Neutrophil (primary cell): ENCODE data around the gene GOLGA3.
A peak's percentile ranks its signal among the peaks of the same experiment; 100 is the strongest.
"Not testable (repeated sequence)": the region's sequence is repeated elsewhere in the genome, so short reads cannot be mapped to it uniquely, and the experiment has no call there.

Source experiments
- H3K27ac ChIP-seq: fragments of 200-600 bp; sonication (generic); 2 replicates; pipeline ENCODE4 v1.5.1; 2016; ENCODE audit warnings: mild to moderate bottlenecking, moderate library complexity
- H3K27me3 ChIP-seq: fragments of 200-600 bp; sonication (generic); 2 replicates; pipeline ENCODE4 v1.6.0; 2016; ENCODE audit warnings: mild to moderate bottlenecking
- H3K36me3 ChIP-seq: fragments of 200-600 bp; sonication (generic); 2 replicates; pipeline ENCODE4 v1.5.1; 2017
- H3K4me1 ChIP-seq, 2 experiments: fragments of 200-600 bp in 1 of 2; sonication (generic) in 1 of 2; 1 replicate in 1 of 2; 2 replicates in 1 of 2; pipeline versions ENCODE4 v1.5.1 to v1.6.1; 2013 to 2016; ENCODE audit warnings: low read depth in 1 of 2, low read length in 1 of 2, mild to moderate bottlenecking in 1 of 2, moderate library complexity in 1 of 2; ENCODE audit not compliant: control insufficient read depth in 1 of 2, insufficient read depth in 1 of 2
- H3K4me3 ChIP-seq, 2 experiments: fragments of 200-600 bp in 1 of 2; sonication (generic) in 1 of 2; 1 replicate in 1 of 2; 2 replicates in 1 of 2; pipeline ENCODE4 v1.5.1; 2013 to 2016; ENCODE audit warnings: low read depth in 1 of 2, low read length in 1 of 2, mild to moderate bottlenecking in 1 of 2, moderate library complexity in 1 of 2
- H3K9me3 ChIP-seq: fragments of 200-600 bp; sonication (generic); 2 replicates; pipeline ENCODE4 v1.5.1; 2016
- CTCF ChIP-seq: fragments of 200-600 bp; sonication (generic); IDR thresholded peaks from 2 replicates; pipeline ENCODE4 v1.5.1; 2016; ENCODE audit warnings: antibody characterized with exemption

The GOLGA3 gene

GRCh38 chr12:132839558-132840235, 11.0 kb upstream of the GOLGA3 start:
- no peak for TF ChIP-seq CTCF
- Histone ChIP-seq H3K36me3 (peaks cover 95% of the 10 kb centered on the region), H3K9me3 (no peaks in the 10 kb centered on the region), H3K4me1 (no peaks in the 10 kb centered on the region), H3K4me3 (no peak overlapping the region), H3K27me3 (no peaks in the 10 kb centered on the region), H3K27ac (no peak overlapping the region)

GRCh38 chr12:132838410-132839080, 9.9 kb upstream of the GOLGA3 start:
- Histone ChIP-seq H3K9me3 (no peaks in the 10 kb centered on the region), H3K27me3 (no peaks in the 10 kb centered on the region), H3K27ac (peak overlapping the region; percentile 5), H3K36me3 (peaks cover 91% of the 10 kb centered on the region), H3K4me1 (no peaks in the 10 kb centered on the region), H3K4me3 (no peak overlapping the region)
- no peak for TF ChIP-seq CTCF

GRCh38 chr12:132837693-132838409, 9.2 kb upstream of the GOLGA3 start:
- TF ChIP-seq CTCF = no peak
- Histone ChIP-seq H3K9me3 (no peaks in the 10 kb centered on the region), H3K27me3 (no peaks in the 10 kb centered on the region), H3K36me3 (peaks cover 91% of the 10 kb centered on the region), H3K27ac (no peak overlapping the region), H3K4me3 (no peak overlapping the region), H3K4me1 (no peaks in the 10 kb centered on the region)

GRCh38 chr12:132836795-132837331, 8.2 kb upstream of the GOLGA3 start:
- H3K4me1 ChIP-seq = no peaks in the 10 kb centered on the region
- peaks cover 91% of the 10 kb centered on the region for H3K36me3 ChIP-seq
- H3K27ac ChIP-seq = no peak overlapping the region
- TF ChIP-seq CTCF = no peak
- no peaks in the 10 kb centered on the region for H3K27me3 ChIP-seq
- no peaks in the 10 kb centered on the region for H3K9me3 ChIP-seq
- H3K4me3 ChIP-seq = no peak overlapping the region

GRCh38 chr12:132836230-132836629, 7.6 kb upstream of the GOLGA3 start:
- H3K36me3 ChIP-seq = peaks cover 88% of the 10 kb centered on the region
- H3K9me3 ChIP-seq, H3K27ac ChIP-seq, H3K4me1 ChIP-seq, H3K27me3 ChIP-seq, H3K4me3 ChIP-seq: not testable (repeated sequence)
